PC-9 (cell line): ENCODE measurements around the gene KLK6.

Experiments
- CTCF ChIP-seq: fragments of 200-600 bp; sonication (generic); conservative IDR thresholded peaks from 2 replicates; pipeline ENCODE4 v1.6.1; 2017; ENCODE audit warnings: mixed run types, antibody characterized with exemption, mild to moderate bottlenecking, moderate library complexity
- EZH2 ChIP-seq: fragments of 200-600 bp; sonication (generic); IDR thresholded peaks from 2 replicates; pipeline ENCODE4 v1.8.0; 2017; ENCODE audit warnings: antibody characterized with exemption, low read depth

GRCh38 chr19:50943074-50943828 is 26.1 kb downstream of the KLK6 start:
- no peak for TF ChIP-seq CTCF
- TF ChIP-seq EZH2 = no peak
